ENCODE results near the gene NOXO1.
"Not testable (repeated sequence)": the region's sequence is repeated elsewhere in the genome, so short reads cannot be mapped to it uniquely, and the experiment has no call there.

Gene NOXO1

DNA sequence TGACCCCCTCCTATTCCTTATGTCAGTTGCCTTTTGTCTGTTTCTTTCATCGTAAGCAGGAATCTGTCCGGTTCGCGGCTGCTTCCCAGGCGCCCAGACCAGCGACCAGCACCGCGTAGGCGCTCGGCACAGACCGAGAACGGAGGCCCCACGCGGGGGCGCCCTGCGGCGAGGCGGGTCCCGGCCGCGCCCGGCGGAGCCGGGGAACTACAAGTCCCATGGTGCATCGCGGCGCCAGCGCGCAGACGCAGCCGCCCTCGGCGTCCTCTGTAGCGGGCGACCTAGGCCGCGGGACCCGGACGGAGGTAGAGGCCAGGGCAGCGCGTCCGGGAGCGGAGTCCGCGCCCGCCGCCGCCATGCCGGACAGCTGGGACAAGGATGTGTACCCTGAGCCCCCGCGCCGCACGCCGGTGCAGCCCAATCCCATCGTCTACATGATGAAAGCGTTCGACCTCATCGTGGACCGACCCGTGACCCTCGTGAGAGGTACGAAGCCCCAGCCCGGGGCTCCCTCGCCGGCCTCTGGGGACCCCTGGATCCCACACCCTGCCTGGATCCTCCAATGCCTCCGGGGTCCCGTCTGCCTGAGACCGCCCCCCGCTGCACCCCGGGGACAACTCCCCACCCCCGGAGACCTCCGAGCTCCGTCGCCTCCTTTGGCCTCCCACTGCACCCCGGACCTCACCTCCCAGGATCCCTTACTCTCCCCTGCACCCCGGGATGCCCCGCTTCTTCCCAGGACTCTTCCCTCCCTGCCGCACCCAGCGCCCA, 21.8 kb downstream of the NOXO1 start, which contains the start of gene NDUFB10:
Gene NDUFB10 (plus strand): TSS at position 270 of the 771 bp plus-strand sequence. CDS start 87 bp downstream, at position 357.
- DNase-seq: peak; percentile 90

DNA sequence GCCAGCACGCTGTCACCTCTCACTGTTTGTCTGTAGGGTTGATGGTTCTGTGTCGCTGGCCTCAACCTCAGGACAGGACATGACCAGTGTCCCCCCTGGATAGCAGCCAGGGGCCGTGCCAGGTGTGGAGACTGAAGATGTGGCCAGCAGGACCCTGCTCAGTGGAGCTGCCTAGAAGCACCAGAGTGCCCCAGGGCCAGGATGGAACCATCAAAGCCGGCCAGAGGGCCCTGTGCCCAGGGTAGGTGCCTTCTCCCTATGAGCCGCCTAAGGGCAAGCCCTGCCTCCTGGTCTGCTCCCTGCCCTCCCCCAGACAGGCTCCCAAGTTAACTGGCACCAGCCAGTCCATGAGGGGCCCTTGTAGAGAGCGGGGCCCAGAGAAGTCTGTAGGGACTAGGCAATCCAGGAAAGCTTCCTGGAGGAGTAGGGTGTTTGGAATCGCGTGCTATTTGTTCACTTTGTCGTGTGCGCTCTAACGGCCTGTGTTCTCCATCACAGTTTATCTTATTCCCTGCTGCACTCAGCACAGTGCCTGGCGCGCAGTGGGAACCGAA, 22.5 kb downstream of the NOXO1 start:
- no peak for DNase-seq

DNA sequence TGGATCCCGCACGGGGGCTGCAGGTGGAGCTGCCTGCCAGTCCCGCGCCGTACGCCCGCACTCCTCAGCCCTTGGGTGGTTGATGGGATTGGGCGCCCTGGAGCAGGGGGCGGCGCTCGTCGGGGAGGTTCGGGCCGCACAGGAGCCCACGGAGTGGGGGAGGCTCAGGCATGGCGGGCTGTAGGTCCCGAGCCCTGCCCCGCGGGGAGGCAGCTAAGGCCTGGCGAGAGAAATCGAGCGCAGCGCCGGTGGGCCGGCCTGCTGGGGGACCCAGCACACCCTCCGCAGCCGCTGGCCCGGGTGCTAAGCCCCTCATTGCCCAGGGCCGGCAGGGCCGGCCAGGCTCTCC, 23.2 kb downstream of the NOXO1 start:
- not testable (repeated sequence) for DNase-seq

DNA sequence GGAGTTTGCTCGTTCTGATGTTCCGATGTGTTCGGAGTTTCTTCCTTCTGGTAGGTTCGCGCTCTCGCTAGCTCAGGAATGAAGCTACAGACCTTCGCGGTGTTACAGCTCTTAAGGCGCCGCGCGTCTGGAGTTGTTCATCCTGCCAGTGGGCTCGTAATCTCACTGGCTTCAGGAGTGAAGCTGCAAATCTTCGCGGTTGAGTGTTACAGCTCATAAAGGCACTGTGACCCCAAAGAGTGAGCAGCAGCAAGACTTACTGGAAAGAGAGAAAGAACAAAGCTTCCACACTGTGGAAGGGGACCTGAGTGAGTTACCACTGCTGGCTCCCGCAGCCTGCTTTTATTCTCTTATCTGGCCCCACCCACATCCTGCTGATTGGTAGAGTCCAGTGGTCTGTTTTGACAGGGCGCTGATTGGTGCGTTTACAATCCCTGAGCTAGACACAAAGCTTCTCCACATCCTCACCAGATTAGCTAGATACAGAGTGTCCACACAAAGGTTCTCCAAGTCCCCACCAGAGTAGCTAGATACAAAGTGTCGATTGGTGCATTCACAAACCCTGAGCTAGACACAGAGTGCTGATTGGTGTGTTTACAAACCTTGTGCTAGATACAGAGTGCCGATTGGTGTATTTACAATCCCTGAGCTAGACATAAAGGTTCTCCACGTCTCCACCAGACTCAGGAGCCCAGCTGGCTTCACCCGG, 23.7 kb downstream of the NOXO1 start:
- DNase-seq: not testable (repeated sequence)

DNA sequence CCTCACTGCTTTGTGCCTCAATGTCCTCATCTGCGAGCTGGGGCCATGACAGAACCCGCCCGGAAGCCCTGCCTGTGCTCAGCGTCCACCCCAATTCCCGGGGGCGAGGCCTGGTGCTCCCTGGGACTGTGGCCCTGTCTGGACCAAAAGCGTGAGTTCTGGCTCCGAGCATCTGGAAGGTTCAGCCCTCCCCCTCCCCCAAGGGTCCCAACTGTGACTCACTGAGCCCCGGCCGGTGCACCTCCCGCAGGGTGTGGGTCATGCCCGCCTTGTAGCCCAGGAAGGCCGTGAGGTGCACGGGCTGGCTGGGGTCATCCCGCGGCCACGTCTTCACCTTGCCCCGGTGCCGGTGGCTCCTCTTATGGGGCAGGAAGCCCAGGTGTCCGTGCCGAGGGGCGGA, 27.5 kb downstream of the NOXO1 start:
- no peak for DNase-seq

DNA sequence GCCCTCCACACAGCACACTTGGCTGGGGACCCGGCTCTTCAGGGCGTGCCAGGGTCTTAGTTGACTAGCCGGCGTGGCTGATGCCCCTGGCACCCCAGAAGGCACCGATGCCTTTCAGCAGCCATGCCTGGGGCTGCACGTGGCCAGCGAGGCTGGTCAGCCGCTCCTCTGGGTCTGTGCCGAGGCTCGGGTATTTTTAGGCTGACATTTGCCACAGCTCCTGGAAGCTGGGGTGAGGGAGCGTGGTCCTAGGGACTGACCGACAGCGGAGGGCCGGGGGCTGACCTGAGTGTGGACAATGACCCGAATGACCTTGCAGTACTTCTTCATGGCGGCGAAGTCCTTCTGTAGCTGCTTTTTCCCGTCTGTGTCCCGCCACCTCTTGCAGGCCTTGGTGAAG, 30.7 kb downstream of the NOXO1 start:
- DNase-seq: no peak

DNA sequence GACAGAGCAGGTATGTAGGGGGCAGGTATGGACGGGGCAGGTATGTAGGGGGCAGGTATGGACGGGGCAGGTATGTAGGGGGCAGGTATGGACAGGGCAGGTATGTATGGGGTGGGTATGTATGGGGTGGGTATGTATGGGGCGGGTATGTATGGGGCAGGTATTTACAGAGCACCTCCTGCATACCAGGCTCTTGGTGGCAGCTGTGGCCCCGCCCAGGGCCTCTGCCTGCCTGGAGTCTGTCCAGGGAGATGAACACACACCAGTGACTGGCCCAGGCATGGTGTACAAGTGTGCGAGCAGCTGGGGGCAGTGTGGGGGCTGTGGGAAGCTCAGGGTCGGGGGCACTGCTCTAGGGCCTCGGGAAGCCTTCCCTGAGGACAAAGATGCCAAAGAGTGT, 31.2 kb downstream of the NOXO1 start:
- DNase-seq: no peak

DNA sequence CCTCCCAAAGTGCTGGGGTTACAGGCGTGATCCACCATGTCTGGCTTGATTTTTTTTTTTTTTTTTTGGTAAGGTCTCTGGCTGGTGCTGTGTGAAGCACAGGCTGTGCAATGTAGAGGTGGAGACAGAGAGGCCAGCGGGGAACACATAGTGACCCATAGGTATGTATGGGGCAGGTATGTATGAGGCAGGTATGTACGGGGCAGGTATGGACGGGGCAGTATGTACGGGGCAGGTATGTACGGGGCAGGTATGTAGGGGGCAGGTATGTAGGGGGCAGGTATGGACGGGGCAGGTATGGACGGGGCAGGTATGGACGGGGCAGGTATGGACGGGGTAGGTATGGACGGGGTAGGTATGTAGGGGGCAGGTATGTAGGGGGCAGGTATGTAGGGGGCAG, 31.8 kb downstream of the NOXO1 start:
- no peak for DNase-seq

DNA sequence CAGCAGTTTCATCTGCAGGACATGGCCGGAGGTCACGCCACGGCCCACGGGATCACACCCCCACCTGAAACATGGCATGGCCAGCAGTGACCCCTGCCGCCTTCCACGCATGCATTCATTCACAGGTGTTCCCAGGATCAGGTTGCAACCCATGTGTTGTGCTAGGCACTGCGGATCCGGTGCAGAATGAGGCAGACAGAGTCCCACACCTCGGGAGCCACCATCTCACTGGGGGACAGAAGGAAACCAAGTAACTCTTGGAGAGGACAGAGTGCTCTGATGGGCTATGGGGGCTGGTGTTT, 33.9 kb downstream of the NOXO1 start:
- no peak for DNase-seq

DNA sequence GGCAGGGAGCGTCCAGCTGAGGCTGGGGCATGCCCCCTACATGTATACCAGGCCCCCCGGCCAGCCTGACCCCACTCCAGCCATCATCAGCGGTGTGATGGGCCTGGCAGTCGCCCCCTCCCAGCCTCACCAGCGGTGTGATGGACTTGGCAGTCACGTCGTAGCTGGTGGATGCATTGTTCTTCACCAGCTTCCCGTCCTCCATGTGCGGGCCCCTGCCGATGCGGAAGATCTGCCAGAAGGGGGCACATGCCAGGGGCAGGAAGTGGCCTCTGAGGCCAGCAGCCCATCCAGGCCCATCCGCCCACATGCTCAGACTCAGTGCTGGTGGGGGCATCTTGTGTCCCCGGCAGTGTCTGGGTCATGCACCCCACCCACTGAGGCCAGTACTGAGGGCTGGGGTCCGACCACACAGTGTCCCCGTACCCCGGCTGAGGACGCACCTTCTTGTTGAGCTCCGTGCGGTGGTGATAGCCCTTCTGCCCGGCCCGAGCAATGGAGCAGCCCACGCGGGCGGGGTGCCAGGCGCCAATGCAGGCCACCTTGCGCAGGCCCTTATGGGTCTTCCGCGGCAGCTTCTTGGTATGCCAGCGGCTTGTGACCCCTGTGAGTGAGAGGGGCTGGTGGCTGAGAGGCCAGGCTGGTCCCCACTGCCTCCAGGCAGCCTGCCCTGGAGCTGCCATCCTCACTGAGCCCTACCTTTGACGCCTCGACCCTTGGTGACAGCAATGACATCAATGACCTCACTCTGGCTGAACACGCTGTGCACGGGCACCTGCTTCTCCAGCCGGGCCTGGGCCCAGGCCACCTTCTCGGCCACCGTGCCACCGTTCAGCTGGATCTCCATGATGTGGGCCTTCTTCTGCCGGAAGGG, 34.5 kb downstream of the NOXO1 start:
- DNase-seq: no peak

DNA sequence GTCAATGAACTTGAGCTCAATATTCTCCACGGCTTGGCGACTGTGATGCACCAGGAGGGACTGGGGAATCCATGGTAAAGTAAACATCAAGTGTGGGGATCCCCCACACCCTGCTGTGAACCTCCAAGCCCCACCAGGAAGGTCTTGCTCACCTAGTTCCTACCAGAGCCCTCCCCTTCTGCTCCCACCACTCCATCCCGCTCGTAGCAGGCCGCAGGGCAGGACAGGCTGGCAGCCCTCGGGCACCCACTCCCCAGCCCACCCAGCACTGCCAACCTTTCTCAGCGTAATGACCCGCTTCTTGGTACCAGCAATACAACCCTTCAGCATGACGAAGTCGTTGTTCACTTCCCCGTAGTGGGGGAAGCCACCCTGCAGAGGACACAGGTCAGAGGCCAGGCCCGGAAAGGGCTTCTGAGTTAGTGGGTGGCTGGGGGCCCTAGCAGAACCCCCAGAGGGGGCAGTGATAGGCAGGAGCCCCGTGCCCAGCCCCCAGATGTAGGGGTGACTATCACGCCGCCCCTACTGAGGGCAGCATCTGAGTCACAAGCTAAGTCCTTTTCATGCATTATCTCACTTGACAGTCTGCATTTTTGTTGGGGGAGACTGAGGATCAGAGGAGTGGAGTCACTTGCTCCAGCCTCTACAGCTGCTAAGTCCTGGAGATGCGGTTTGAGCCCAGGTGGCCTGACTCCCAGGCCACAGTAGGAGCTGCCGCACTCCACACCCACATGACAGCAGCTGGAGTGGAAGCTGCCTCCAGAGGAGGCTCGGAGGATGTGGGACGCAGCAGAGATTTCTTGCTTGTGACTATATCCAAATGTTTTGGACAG, 35.5 kb downstream of the NOXO1 start:
- DNase-seq: no peak

DNA sequence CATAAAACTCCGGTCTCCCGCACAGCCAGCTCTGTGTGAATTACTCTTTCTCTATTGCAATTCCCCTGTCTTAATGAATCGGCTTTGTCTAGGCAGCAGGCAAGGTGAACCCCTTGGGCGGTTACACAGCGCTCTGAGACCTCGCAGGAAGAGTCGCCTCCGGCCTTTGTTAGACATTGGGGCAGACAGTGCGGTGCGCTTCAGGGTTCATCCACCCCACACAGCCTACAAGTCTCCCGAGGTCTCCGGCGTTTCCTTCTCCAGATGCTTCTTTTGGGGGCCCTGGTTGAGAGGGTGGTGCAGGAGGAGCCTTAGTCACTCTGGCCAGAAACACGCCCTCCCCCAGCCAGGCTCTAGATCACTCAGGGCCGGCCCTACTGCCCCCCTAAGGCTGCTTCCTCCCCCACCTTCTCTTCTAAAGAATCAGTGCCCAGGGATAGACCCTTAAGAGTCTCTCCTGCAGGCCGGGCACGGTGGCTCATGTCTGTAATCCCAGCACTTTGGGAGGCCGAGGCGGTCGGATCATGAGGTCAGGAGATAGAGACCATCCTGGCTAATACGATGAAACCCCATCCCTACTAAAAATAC, 36.6 kb downstream of the NOXO1 start:
- no peak for DNase-seq

DNA sequence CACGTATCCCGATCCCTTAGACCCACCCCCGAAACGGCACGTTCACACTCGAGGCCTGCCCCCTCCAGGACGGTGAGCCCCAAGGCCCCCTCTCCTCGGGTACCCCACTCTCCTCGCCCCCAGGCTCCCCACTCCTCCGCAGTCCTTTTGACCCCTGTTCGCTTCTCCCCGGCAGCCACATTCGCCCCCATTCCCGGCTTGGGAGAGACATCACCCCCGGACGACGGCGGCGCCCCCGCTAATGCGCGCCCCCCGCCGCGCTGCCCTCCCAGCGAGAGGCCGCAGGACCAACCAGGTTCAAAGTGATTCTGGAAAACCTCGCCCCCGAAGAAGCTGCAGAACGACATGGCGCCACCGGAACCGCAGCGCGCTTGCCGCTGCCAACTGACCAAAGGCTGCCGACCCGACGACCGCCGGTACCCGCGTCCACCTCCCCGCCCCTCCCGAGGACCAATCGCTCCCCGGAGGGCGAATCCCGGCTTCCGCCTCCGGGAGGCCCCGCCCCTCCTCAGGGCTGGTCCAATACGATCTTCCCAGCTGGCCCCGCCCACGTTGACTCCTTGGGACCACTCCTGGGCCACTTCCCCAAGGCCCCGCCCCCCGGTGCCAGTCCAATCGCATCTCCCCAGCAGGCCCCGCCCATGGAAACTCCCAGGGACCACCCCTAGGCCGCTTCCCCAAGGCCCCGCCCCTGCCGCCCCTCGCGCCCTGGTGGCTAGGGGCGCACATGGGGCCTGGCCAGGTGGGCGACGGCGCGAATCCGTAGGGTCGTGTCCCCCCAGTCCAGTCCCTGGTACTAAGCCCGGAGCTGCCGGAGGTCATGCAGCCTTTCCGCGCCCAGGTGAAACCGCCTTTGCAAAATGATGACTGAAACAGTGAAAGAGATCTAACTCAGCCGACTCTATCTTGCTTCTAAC, 38.2 kb downstream of the NOXO1 start, which contains the start of gene MSRB1:
Gene MSRB1 (minus strand): TSS at position 390 of the 917 bp plus-strand sequence. CDS start 43 bp downstream, at position 347.
- peak; percentile 99 for DNase-seq

DNA sequence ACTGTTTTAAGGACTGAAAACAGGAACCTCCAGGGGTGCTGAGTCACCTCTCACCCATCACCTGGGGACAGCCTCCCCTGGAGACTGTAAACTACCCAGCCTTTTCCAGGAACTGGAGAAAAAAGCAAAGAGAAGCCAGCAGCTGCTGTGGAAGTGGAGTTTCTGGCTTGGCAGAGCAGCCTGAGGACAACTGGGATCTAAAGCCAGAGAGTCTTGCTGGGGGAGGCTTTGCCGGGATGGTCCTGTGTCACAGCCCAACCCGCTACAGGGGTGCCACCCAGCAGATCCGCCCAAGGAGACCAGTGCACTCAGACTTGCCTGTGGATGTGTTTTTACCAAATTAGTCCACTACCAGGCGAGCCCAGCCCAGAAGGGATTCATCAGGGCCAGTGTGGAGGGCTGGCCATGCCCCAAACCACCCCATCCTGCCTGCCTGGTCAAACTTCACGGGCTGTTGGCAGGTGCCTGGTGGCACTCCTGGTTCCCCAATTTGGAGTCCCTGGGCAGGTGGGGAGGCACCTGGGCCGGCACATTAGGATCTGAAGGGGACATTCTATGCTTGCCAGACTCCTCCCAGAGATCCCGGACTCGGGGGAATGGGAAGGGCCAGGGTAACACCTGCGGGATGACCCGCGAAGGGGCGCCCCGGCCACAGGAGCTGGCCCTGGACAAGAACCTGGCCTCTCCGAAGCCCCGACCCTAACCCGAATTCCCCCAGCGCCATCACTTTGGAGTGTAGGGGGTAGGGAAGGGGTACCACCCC, 39.0 kb downstream of the NOXO1 start:
- no peak for DNase-seq

DNA sequence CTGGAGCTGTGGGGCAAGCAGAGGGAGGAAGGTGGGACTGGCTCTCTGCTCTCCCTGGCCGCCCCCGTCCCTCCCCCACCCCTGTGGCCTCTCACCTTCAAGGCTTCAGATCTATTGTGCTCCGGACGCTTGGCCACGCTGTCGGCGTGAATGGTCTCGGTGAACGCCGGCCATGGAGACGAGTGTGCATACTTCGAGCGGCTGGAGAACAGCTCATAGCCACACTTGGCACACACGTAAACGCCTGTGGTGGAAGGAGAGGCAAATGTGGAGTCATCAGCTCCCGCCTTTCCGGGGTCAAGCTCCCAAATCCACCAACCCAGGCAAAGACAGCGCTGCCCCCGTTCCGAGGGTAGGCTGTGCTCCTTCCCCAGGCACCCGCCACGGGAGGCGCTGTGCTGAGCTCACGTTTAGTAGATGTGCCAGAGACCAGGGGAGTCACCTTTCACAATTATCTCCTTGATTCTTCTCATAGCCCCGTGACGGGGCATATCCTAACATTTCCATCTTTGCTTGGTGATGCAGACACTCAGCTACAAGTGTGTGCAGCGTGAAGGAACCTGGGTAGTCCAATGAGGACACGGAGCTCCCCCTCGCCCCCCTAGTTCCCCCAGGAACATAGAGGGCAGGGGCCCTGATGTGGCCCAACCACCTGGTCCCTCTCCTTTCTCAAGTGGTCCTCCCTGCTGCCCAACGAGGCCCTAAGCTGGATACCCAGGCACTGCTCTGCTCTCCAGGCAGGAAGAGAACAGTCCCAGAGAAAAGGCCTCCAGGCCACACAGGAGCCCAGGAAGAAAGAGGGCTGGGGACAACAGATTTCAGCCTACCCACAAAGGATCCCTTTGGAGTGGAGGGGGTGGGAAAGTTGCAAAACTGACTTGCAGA, 39.9 kb downstream of the NOXO1 start:
- no peak for DNase-seq

DNA sequence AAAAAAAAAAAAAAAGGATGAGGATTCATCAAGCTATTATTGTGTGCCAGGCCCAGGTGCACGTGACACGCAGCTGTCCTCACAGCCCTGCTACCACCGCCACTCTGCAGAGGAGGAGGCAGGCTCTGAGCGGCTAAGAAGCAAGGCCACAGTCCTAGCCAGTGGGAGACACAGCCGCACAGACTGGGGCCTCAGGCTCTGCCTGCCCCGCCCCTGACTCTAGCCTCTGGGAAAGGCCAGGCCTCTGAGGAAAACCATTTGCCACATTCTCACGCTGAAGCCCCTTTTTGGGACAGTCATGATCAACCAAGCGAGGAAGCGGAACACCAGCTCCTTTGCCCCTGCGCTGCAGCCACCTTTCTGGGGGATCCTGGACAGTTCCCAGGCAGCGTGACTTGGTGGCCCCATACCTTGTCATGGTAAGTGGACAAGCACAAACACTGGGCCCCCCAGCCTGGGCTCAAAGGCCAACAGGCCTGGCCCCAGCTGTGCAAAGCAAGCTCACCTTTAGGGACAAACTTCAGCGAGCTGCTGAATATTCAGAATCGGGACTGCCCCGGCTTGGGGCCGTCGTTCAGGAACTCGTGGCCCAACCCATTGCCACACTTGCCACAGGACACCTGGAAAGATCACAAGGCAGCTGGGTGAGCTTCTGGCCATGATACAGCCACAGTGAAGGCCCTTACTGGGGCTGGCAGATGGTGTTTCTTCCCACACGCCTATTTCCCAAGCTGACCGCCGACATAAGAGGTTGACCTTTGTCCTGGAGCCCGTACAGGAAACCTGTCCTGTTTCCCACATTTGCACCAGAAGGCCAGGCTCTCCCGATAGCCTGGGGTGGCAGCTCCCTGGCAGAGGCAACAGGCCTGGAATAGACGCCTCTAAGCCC, 40.8 kb downstream of the NOXO1 start:
- DNase-seq: no peak

DNA sequence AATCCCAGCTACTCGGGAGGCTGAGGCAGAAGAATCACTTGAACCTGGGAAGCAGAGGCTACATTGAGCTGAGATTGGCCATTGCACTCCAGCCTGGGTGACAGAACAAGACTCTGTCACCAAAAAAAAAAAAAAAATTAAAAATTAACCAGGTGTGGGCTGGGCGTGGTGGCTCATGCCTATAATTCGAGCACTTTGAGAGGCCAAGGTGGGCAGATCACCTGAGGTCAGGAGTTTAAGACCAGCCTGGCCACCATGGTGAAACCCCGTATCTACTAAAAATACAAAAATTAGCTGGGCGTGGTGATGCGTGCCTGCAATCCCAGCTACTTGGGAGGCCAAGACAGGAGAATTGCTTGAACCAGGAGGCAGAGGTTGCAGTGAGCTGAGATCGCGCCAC, 41.4 kb downstream of the NOXO1 start:
- DNase-seq: not testable (repeated sequence)

DNA sequence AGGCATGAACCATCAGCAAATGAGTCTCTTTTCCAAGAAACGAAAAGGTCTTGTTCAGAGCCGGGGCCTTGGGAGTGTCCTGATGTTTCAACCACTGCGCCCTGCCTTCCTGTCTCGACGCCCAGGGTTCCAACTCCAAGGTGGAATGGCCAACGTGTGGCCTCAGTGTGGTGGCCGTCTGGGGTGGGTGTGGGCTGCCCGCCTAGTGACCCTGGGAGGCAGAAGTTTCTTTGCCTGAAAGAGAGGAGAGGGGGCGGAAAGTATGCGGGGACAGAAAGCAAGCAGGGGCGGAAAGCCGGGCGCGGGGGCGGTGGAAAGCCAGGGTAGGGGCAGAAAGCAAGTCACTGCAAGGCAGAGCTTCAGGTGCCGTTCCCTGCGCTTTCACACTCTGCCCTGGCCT, 42.4 kb downstream of the NOXO1 start:
- DNase-seq: no peak

Data from activated gamma-delta T cell treated with Interleukin-2 at 50 U/mL for 16 hours (primary cell).